ENCODE measurements around the gene SHC1. TPM values are rescaled to one million over a fixed set of nuclear protein-coding genes. Genes with fewer than 3 reads are reported as not detected.

SHC1 gene, protein sequence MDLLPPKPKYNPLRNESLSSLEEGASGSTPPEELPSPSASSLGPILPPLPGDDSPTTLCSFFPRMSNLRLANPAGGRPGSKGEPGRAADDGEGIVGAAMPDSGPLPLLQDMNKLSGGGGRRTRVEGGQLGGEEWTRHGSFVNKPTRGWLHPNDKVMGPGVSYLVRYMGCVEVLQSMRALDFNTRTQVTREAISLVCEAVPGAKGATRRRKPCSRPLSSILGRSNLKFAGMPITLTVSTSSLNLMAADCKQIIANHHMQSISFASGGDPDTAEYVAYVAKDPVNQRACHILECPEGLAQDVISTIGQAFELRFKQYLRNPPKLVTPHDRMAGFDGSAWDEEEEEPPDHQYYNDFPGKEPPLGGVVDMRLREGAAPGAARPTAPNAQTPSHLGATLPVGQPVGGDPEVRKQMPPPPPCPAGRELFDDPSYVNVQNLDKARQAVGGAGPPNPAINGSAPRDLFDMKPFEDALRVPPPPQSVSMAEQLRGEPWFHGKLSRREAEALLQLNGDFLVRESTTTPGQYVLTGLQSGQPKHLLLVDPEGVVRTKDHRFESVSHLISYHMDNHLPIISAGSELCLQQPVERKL
- 188 and 278 TPM in 2 replicates for total RNA-seq

DNA sequence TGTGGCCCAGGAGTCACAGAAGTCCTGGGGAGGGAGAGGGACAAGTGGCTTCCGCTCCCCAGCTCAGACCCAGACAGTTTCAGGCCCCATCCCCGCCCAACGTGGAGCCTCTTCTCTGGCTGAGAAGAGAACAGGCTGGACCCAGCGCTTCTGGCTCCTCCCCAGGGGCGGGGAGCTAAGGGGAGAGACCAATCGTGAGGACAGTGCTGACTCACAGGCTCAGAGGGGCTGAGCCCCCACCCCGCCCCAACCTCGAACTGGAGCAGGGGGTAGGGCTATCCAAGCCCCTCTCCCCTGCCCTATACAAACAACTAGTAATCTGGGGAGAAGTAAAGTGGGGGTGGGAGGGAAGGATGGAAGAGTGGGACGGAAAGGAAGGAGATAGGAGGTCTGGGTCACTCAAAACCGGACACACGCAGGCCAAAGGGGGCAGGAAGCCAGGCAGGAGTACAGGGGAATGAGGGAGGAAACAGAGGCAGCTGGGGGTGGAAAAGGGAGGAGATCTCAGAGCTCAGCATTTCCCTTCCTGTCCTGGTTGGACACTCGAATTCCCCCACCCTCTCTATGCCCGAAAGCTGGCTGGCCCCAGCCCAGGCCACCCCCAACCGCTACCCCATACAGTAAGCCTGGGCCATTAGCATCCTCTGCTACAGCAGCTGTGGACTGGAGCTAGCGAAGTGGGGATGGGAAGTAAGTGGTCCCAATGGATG lies at the start of gene SHC1:
Gene SHC1, minus strand, starts transcription at position 117 of the 710 bp plus-strand sequence. CDS start 221 bp downstream, outside the sequence.

DNA sequence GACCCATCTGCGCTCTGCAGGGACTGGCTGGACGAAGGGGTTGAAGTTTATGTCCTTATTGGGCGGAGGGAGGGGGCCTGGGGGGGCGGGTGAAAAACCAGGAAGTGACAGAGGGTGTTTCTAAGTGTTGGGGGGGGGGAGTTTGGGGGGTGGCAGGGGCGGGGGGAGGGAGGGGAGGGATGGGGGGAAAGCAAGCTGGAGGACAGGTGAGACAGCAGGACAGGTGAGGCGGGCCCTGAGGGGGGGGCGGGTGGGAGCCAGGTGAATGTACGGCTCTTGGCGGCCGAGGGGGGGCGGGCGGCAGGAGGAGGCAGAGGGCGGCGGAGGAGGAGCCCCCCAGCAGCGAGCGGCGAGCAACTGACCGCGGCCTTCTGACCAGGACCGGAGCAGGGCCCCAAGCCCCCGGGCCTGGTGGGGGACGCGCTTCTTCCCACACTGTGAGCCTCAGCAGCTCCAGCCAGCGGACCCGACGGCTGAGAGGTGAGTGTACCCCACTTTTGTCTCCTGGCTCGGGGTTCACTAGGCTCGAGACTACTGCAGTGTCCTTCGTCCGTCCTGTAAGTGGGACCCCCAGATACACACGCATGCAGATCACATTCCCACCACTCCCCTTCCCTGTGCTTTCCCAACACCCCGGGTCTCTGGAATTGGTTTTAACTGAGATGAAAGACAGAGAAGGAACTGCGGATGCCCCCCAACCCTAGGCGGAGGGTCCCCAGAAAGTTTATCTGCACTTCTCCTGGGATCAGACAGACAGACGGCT lies 32.1 kb upstream of the SHC1 start, which contains the start of gene ZBTB7B:
Gene ZBTB7B, plus strand, starts transcription at position 339 of the 763 bp plus-strand sequence. CDS start 11,859 bp downstream, outside the sequence.

DNA sequence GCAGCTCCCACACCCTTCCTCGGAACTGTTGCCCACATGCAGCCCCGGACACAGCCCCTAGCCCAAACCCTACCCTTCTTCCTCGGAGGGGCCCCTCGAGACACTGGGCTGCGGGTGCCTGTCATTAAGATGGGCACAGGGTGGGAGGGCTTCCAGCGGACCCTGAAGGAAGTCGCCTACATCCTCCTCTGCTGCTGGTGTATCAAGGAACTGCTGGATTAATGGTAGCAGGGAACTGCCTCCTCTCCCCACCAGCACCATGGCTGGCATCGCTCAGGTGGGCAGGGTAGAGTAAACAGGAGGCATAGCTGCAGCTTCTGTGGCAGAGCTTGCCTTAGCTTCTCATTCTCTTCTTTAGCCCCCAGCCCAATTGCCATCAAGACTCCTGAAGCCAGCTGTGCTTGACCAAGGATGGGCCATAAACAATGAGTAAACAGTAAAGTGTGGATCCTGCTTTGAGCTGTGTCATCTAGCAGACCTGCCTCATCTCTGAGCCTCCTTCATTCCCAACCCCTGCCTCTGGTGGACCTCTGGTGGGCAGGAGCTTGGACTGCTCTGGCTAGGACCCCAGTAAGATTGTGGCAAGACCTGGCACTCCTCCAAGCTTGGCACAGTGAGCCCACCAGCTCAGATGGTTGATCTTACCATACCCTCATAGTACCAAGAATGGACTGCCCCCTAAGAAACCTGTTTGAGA lies 23.2 kb upstream of the SHC1 start, which contains the start of gene LENEP:
Gene LENEP, plus strand, starts transcription at position 15 of the 697 bp plus-strand sequence. Its CDS starts 22 bp downstream, at position 37.

DNA sequence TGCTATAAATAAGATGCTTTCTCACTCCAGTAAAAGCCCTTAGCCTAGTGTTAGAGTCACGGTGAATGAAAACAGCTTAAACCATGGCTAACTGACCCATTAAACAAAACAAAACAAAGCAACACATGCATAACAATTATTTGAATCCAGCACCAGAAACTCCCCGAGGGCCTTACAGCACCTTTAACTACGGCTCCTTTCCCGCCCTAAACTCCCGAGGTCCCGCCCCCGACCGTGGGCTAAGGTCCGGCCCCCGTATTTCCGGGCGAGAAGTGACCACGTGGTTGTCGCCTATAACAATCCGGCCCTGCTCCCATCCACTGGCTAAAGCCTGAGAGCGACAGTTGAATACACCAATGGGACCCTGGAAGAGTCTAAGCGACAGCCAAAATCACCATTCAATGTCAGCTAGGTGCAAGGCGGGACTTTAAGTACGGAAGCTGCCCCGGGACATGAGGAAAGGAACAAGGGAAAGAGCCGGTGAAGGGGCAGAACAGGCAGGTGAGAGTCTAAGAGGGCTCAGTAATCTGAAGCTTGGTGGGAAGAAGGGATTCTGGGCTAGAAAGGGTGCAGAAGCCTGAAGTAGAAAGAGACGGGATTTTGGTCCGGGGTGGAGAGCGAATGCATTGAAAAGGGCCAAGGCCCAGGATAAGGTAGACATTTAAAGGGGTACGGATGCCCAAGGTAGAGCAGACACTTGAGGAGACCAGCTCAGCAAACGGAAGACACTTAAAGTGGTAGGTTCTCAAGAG lies 12.5 kb upstream of the SHC1 start, which contains the start of gene FLAD1:
Gene FLAD1, plus strand, starts transcription at position 448 of the 752 bp plus-strand sequence. CDS start 351 bp downstream, outside the sequence.

DNA sequence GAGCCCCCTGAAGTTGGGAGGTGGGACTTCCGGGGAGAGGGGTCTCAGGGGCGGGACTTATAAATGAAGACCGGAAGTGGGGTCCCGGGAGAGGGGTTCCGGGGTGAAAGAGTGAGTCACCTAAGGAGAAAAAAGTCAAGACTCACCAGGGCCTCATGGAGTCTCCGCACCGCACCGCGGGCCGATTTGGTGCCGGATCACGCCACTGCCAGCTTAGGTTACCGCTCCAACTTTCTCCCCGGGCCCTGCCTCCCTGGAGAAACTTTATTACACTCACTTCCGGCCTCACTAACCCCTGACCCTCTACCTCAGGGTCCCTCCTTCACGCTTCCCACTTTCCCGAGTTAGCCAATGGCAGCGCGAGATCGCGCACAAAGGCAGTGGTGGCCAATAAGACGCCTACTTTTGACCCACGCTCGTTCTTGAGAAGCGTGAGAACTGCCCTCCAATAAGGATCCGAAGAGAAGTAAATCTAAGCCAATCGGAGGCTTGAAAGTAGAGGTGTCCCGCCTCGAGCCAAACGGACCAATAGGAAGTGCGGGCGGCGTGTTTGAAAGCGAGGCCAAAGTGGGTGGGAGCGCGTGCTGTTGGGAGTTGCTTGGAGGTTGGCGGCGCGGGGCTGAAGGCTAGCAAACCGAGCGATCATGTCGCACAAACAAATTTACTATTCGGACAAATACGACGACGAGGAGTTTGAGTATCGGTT lies 3.7 kb upstream of the SHC1 start, which contains the start of gene CKS1B:
Gene CKS1B, plus strand, starts transcription at position 580 of the 706 bp plus-strand sequence. Its CDS starts 65 bp downstream, at position 645.

DNA sequence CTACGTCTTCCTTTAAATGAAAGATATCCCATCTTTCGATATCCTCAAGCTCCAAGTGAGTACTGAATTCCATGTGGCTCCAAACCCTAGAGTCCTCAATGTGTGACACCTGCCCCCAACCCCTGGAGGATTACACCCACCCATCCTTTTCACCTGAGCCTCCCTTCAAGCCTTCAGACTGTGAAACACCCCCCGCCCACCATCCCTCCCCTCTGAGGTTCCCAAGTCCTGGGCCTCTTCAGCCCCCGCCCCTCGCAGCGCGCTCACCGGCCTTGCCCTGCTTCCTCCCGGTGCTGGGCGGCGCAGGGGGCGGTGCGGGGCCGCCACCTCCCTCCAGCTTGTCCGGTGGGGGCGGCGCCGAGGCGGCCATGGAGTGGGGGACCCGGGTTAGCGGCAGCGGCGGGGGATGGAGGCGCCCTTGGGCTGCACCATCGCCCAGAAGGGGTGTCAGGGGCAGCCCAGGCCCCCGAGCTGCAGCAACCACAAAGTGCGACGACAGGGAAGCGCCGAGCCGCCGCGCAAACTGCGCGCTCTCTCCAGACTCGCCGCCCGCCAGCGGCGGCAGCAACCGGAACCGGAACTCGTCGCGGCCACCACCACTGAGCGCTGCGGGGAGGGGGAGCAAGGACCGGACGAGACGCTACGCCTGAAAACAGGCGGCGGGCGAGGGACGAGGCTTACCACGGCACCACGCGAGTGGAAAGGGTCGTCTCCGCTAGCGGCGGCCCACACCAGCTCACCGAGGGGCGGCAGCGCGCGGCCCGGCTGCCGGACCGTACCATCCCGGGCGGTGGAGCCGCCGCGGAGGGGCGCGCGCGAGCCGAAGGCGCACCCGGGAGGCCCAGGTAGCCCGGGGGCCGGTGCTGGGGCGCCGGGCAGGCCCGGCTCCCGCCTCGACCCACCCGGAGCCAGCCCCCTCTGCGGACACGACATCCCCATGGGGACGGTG lies 9.1 kb downstream of the SHC1 start, which contains the start of gene PYGO2:
Gene PYGO2, minus strand, starts transcription at position 576 of the 949 bp plus-strand sequence. Its CDS starts 206 bp downstream, at position 370.

DNA sequence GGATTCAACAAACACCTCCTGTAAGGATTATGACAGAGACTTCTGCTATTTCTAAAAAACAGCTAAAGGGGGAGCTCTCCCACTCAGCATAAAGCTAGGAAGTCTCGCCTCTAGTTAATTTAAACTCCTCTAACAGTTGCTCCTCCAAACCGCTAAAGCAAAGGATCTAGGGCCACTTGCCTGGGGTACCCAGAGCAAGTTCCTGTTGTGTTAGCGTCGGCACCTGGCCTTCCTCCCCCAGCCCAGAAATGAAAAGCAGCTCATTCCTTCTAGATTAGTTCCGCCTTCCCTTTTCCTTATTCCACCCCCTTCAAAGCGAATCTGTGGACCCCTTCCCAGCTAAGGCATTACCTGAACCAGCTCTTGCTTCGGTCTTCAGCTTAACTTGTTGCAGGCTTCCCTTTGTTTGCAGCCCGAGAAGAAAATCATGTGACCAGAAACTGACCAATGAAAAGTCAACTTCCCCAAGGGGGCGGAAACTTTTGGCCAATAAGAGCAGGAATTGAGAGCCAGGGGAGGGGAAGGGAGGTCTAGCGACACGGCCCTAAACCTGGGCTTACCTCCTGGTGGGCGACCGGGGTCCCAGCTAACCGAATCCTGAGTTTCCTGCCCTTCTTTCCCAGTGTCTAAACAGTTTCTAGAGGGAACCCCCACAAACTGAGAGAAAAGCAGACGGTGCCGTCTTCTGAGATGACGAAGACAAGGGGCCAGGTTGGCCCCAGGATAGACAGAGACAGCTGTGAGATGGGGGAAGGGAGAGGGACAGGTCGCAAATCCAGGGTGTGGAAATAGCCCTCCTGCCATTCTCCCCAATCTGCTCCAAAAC lies 14.6 kb downstream of the SHC1 start, which contains the start of gene PBXIP1:
Gene PBXIP1, minus strand, starts transcription at position 382 of the 826 bp plus-strand sequence. CDS start 2,378 bp downstream, outside the sequence.

DNA sequence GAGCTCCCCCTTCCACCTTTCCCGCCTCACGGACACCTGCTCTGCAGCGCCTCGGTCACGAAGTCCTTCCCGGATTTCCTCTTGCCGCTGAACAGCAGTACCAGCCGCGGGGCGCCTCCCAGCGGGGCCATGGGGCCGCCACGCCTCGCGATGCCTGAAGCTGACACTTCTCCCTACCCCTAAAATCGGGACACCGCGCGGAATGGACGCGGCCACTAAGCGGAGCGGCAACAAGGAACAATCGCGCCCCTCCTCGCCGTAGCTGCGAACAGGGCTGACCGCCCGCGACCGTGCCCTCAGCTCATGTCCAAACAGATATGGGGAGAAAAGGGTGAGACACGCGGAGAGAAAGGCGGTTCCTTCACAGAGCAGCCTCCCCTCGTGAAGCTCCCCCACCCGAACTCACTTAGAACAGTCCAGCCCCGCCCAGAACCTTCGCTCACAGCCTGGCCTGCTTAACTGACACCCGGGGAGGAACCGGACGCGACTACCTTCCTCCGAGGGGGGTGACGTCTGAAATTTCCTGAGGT lies 33.9 kb downstream of the SHC1 start, which contains the start of gene PMVK:
Gene PMVK, minus strand, starts transcription at position 165 of the 530 bp plus-strand sequence. Its CDS starts 34 bp downstream, at position 131.

Other genes starting within 250 kb of the SHC1 start
- gene KCNN3, start 100.5 kb downstream of the SHC1 start, total RNA-seq, result 0.13 and 0.32 TPM in 2 replicates
- gene PMVK, start 34.0 kb downstream of the SHC1 start, total RNA-seq, result 3.8 and 7.0 TPM in 2 replicates
- 67.4 and 92.9 TPM in 2 replicates for gene PBXIP1, start 14.6 kb downstream of the SHC1 start, total RNA-seq
- gene PYGO2, start 9.0 kb downstream of the SHC1 start, total RNA-seq, result 20.4 and 26.2 TPM in 2 replicates
- gene CKS1B, start 3.9 kb upstream of the SHC1 start, total RNA-seq, result 43.8 and 135 TPM in 2 replicates
- gene FLAD1, start 12.6 kb upstream of the SHC1 start, total RNA-seq, result 27.4 and 30.3 TPM in 2 replicates
- gene LENEP, start 22.8 kb upstream of the SHC1 start, total RNA-seq, result not detected in 2 replicates
- 18.7 and 19.7 TPM in 2 replicates for gene ZBTB7B, start 32.1 kb upstream of the SHC1 start, total RNA-seq
- gene DCST2, start 63.0 kb upstream of the SHC1 start, total RNA-seq, result not detected in 2 replicates
- gene DCST1, start 63.1 kb upstream of the SHC1 start, total RNA-seq, result not detected in 2 replicates
- 33.1 and 81.6 TPM in 2 replicates for gene ADAM15, start 80.6 kb upstream of the SHC1 start, total RNA-seq
- 10.2 and 11.7 TPM in 2 replicates for gene EFNA4, start 93.0 kb upstream of the SHC1 start, total RNA-seq
- gene EFNA3, start 108.1 kb upstream of the SHC1 start, total RNA-seq, result 1.7 and 1.9 TPM in 2 replicates
- gene EFNA1, start 157.1 kb upstream of the SHC1 start, total RNA-seq, result 1.8 and 14.9 TPM in 2 replicates
- gene SLC50A1, start 165.1 kb upstream of the SHC1 start, total RNA-seq, result 21.5 and 51.5 TPM in 2 replicates
- gene DPM3, start 169.8 kb upstream of the SHC1 start, total RNA-seq, result 87.8 and 104 TPM in 2 replicates
- 133 and 203 TPM in 2 replicates for gene KRTCAP2, start 202.6 kb upstream of the SHC1 start, total RNA-seq
- 3.6 and 6.4 TPM in 2 replicates for gene TRIM46, start 203.1 kb upstream of the SHC1 start, total RNA-seq
- gene THBS3, start 237.2 kb upstream of the SHC1 start, total RNA-seq, result 15.5 and 19.9 TPM in 2 replicates
- 70.7 and 116 TPM in 2 replicates for gene MTX1, start 237.9 kb upstream of the SHC1 start, total RNA-seq

Measured in epithelial cell of alveolus of lung (primary cell).